AG04450 (cell line): ENCODE results near the gene RASGRF1. TPM values are rescaled to one million over a fixed set of nuclear protein-coding genes. Genes with fewer than 3 reads are reported as not detected.

Experiments used
- CTCF ChIA-PET: fragments of 300-600, 350-600 bp; formaldehyde crosslinking; extraction: SDS; loops from one replicate; lab custom pipeline; 2022; ENCODE audit warnings: antibody characterized with exemption, inconsistent platforms; lab: Charles Lee
- POLR2A ChIA-PET: fragments of 350-600 bp; formaldehyde crosslinking; extraction: SDS; loops from one replicate; lab custom pipeline; 2021; ENCODE audit warnings: antibody characterized with exemption, inconsistent platforms; lab: Yijun Ruan, JAX
- DNase-seq: peaks from one replicate; pipeline ENCODE4 v3.0.0-alpha.2; 2011; ENCODE audit warnings: low read depth, low spot score
- H3K27ac ChIP-seq: one replicate; pipeline ENCODE4 v1.5.1; 2012; ENCODE audit warnings: low read depth, low read length, control low read depth
- H3K27me3 ChIP-seq: one replicate; pipeline ENCODE4 v1.6.0; 2012; ENCODE audit warnings: low read length; ENCODE audit not compliant: control insufficient read depth, insufficient read depth
- H3K4me3 ChIP-seq: 2 replicates; pipeline ENCODE4 v1.5.1; 2011; ENCODE audit warnings: mild to moderate bottlenecking, low read depth, low read length, control low read depth
- H3K9me3 ChIP-seq: 2 replicates; pipeline ENCODE4 v1.5.1; 2012; ENCODE audit warnings: low read length; ENCODE audit not compliant: control insufficient read depth, insufficient read depth
- polyA plus RNA-seq: library from polyadenylated mRNA; depleted of rRNA; stranded (reverse); fragments of >200 nt; gene quantifications from 2 replicates; pipeline ENCODE4 v1.2.3, GENCODE V29; 2011
- TF ChIP-seq, protein P1 (sequence below): IDR thresholded peaks from 2 replicates; pipeline ENCODE4 v1.5.1; 2011; ENCODE audit warnings: low read depth, low read length, control low read depth, inconsistent platforms

Gene RASGRF1
- polyA plus RNA-seq, 1 experiment = 0.25 TPM

GRCh38 chr15:79122391-79122790, 31.8 kb upstream of the RASGRF1 start:
- Histone ChIP-seq H3K27me3 (peaks cover 2% of the 10 kb centered on the region), H3K9me3 (no peaks in the 10 kb centered on the region; the same call in 1 of the 2 replicates), H3K4me3 (no peak overlapping the region), H3K27ac (no peak overlapping the region)
- TF ChIP-seq, protein P1, sequence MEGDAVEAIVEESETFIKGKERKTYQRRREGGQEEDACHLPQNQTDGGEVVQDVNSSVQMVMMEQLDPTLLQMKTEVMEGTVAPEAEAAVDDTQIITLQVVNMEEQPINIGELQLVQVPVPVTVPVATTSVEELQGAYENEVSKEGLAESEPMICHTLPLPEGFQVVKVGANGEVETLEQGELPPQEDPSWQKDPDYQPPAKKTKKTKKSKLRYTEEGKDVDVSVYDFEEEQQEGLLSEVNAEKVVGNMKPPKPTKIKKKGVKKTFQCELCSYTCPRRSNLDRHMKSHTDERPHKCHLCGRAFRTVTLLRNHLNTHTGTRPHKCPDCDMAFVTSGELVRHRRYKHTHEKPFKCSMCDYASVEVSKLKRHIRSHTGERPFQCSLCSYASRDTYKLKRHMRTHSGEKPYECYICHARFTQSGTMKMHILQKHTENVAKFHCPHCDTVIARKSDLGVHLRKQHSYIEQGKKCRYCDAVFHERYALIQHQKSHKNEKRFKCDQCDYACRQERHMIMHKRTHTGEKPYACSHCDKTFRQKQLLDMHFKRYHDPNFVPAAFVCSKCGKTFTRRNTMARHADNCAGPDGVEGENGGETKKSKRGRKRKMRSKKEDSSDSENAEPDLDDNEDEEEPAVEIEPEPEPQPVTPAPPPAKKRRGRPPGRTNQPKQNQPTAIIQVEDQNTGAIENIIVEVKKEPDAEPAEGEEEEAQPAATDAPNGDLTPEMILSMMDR = no peak
- POLR2A ChIA-PET = no interaction called here
- CTCF ChIA-PET = interaction anchor here (0.5 to 0.6 kb wide), 2 partner anchors 42 to 86 kb away, joined by 3 to 4 read pairs; no protein-coding TSS in a partner anchor
- DNase-seq = no peak

GRCh38 chr15:79121571-79121970, 31.0 kb upstream of the RASGRF1 start:
- no peak overlapping the region for H3K4me3 ChIP-seq
- H3K27ac ChIP-seq = no peak overlapping the region
- H3K27me3 ChIP-seq = peaks cover 2% of the 10 kb centered on the region
- POLR2A ChIA-PET = no interaction called here
- TF ChIP-seq, protein P1 = no peak
- no peak for DNase-seq
- CTCF ChIA-PET = interaction anchor here (0.6 kb wide), 1 partner anchor 41 kb away, joined by 3 read pairs; no protein-coding TSS in a partner anchor
- no peaks in the 10 kb centered on the region; the same call in 1 of the 2 replicates for H3K9me3 ChIP-seq

GRCh38 chr15:79117442-79118204, 27.0 kb upstream of the RASGRF1 start:
- ChIA-PET POLR2A (no interaction called here), CTCF (no interaction called here)
- no peaks in the 10 kb centered on the region for H3K9me3 ChIP-seq
- TF ChIP-seq, protein P1 = no peak
- H3K27ac ChIP-seq = no peak overlapping the region
- H3K27me3 ChIP-seq = peaks cover 4% of the 10 kb centered on the region
- no peak overlapping the region for H3K4me3 ChIP-seq
- no peak for DNase-seq

DNA sequence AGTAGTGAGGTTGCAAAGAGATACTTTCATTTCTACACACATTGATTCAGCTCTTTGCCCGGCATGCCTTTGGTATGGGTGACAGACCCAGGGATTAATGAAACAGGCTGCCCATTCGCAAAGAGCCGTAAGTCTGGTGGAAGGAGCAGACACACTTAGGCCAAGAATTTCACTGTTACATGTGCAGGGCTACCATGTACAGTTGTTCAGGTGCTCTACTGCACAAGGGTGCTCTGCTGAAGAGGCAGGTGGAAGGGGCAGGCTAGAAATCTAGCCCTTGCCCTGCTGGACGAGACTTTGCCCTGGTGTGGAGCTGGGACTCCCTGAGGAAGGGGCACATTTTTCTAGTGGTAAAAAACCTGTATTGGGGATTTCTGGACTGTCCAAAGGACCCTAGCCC, 26.2 kb upstream of the RASGRF1 start:
- Histone ChIP-seq H3K4me3 (no peak overlapping the region), H3K9me3 (no peaks in the 10 kb centered on the region), H3K27ac (no peak overlapping the region), H3K27me3 (peaks cover 4% of the 10 kb centered on the region)
- DNase-seq = no peak
- ChIA-PET POLR2A (no interaction called here), CTCF (no interaction called here)
- TF ChIP-seq, protein P1 = no peak

- CTCF ChIA-PET = no interaction called here
- peaks cover 4% of the 10 kb centered on the region for H3K27me3 ChIP-seq
- no peaks in the 10 kb centered on the region for H3K9me3 ChIP-seq
- POLR2A ChIA-PET = no interaction called here
- TF ChIP-seq, protein P1 = no peak
- no peak overlapping the region for H3K27ac ChIP-seq
- H3K4me3 ChIP-seq = no peak overlapping the region
- DNase-seq = no peak
Measured at GRCh38 chr15:79115986-79116665, 25.5 kb upstream of the RASGRF1 start.
